Kidney epithelial cell (primary cell): ENCODE results near the gene SLC34A1. TPM values are rescaled to one million over a fixed set of nuclear protein-coding genes. Genes with fewer than 3 reads are reported as not detected.

Experiments used
- DNase-seq: peaks from one replicate; pipeline ENCODE4 v3.0.0-alpha.2; 2010; ENCODE audit warnings: low read depth
- H3K27me3 ChIP-seq: 2 replicates; pipeline ENCODE4 v1.6.0; 2011; ENCODE audit warnings: low read length; ENCODE audit not compliant: control insufficient read depth, insufficient read depth
- H3K36me3 ChIP-seq: 2 replicates; pipeline ENCODE4 v1.5.1; 2011; ENCODE audit warnings: low read length; ENCODE audit not compliant: control insufficient read depth, insufficient read depth
- H3K4me3 ChIP-seq: 2 replicates; pipeline ENCODE4 v1.5.1; 2011; ENCODE audit warnings: low read depth, mild to moderate bottlenecking, control low read depth, low read length
- total RNA-seq: library from RNA; depleted of rRNA; stranded (reverse); fragments of >200 nt; gene quantifications from 2 replicates; pipeline ENCODE4 v1.2.3, GENCODE V29; 2015
- TF ChIP-seq, protein P1 (sequence below): IDR thresholded peaks from 2 replicates; pipeline ENCODE4 v1.5.1; 2011; ENCODE audit warnings: mild to moderate bottlenecking, moderate library complexity, low read length, control low read depth, inconsistent platforms; ENCODE audit not compliant: insufficient read depth, poor library complexity, severe bottlenecking

The SLC34A1 gene
- total RNA-seq, 1 donor from 2014 or later = not detected

- DNase-seq = no peak
- Histone ChIP-seq H3K36me3 (peaks cover 6% of the 10 kb centered on the region), H3K4me3 (no peak overlapping the region), H3K27me3 (no peaks in the 10 kb centered on the region)
- TF ChIP-seq, protein P1, sequence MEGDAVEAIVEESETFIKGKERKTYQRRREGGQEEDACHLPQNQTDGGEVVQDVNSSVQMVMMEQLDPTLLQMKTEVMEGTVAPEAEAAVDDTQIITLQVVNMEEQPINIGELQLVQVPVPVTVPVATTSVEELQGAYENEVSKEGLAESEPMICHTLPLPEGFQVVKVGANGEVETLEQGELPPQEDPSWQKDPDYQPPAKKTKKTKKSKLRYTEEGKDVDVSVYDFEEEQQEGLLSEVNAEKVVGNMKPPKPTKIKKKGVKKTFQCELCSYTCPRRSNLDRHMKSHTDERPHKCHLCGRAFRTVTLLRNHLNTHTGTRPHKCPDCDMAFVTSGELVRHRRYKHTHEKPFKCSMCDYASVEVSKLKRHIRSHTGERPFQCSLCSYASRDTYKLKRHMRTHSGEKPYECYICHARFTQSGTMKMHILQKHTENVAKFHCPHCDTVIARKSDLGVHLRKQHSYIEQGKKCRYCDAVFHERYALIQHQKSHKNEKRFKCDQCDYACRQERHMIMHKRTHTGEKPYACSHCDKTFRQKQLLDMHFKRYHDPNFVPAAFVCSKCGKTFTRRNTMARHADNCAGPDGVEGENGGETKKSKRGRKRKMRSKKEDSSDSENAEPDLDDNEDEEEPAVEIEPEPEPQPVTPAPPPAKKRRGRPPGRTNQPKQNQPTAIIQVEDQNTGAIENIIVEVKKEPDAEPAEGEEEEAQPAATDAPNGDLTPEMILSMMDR = no peak
Measured at GRCh38 chr5:177430140-177430951, 46.1 kb downstream of the SLC34A1 start.

DNA sequence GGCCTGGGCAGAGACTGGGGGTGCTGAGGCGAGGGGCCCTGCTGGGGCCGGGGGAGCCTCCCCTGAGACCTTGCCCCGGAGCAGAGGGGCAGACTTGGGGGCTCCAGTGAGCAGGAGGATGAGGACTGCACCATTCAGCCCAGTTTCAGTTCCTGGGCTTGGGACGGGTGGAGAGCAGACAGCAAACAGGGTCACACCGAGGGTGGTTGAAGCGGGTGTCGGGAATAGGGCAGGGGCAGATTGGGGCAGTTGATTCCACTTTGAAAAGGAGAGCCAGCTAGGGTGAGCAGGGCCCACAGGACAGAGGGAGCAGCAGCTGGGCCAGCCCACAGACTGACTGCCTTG is 46.7 kb downstream of the SLC34A1 start:
- DNase-seq = no peak
- H3K27me3 ChIP-seq = no peaks in the 10 kb centered on the region
- peaks cover 6% of the 10 kb centered on the region for H3K36me3 ChIP-seq
- TF ChIP-seq, protein P1 = no peak
- H3K4me3 ChIP-seq = no peak overlapping the region

- peaks cover 6% of the 10 kb centered on the region for H3K36me3 ChIP-seq
- TF ChIP-seq, protein P1 = no peak
- H3K27me3 ChIP-seq = no peaks in the 10 kb centered on the region
- no peak for DNase-seq
- H3K4me3 ChIP-seq = no peak overlapping the region
Measured at GRCh38 chr5:177431317-177432142, 47.3 kb downstream of the SLC34A1 start.

GRCh38 chr5:177432143-177432838 is 48.1 kb downstream of the SLC34A1 start:
- TF ChIP-seq, protein P1 = no peak
- no peak for DNase-seq
- Histone ChIP-seq H3K4me3 (no peak overlapping the region), H3K36me3 (peaks cover 6% of the 10 kb centered on the region), H3K27me3 (no peaks in the 10 kb centered on the region)

DNA sequence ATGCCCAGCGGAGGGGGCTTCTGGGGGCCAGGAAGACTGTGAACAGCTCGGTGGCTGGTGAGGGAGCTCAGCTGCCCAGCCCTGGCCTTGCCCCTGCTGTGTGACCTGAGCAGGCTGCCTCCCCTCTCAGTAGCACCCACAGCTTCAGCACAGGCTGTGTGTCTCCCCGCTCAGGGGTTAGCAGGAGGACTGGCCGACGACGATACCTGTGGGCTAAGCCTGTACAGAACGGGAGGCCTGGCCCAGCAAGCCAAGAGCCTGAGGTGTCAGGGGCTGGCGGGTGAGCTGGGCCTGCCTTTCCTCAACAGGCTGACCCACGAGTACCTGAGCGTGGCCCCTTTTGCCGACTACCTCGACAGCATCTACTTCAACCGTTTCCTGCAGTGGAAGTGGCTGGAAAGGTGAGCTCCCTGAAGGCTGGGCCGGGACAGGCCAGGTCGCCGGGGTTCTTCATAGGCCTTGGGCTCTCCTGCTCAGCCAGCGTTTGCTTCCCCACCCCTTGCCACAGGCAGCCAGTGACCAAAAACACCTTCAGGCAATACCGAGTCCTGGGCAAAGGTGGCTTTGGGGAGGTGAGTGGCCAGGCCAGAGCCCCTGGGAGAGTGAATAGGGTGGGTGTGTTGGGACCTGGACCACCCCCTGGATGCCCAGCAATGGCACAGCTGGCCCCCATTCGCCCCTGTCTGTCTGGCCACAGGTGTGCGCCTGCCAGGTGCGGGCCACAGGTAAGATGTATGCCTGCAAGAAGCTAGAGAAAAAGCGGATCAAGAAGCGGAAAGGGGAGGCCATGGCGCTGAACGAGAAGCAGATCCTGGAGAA is 48.8 kb downstream of the SLC34A1 start:
- TF ChIP-seq, protein P1 = no peak
- Histone ChIP-seq H3K4me3 (no peak overlapping the region), H3K27me3 (no peaks in the 10 kb centered on the region), H3K36me3 (peaks cover 6% of the 10 kb centered on the region)
- DNase-seq = no peak
